GM21367 (cell line): ENCODE data around the gene HAND2.

Experiments
- ATAC-seq: cut with Tn5 transposase; IDR thresholded peaks from one replicate; pipeline ENCODE4 v1.9.1; 2021; ENCODE audit not compliant: unreplicated experiment

HAND2 gene

DNA sequence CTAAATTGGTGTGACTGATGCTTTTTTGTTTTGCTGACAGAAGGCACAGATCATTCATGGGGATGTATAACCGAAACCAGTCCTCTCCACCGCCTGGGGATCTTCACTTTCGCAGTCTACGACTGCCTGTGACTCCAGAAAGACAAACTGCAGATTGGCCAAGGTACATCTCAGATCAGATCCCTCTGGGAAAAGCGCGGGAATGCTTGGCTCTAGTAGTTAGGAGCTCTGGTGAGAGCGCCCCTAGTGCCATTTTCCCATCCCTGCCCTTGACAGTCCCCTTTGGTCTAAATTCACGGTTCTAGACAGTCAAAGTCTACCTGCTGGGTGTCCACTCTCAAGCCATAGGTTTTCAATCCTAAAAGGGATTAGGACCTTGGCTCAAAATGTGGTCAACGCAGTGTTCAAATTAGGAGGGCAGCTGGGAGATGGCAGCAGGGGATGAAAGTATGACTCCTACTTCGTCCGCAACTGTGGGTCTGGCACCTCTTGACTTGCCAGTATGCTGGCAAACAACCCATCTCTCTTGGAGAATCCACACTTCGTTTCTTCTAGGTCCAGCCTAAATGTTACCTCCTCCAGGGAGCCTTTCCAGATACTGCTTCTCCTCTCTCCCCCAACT, 6.9 kb upstream of the HAND2 start:
- ATAC-seq, result no peak

DNA sequence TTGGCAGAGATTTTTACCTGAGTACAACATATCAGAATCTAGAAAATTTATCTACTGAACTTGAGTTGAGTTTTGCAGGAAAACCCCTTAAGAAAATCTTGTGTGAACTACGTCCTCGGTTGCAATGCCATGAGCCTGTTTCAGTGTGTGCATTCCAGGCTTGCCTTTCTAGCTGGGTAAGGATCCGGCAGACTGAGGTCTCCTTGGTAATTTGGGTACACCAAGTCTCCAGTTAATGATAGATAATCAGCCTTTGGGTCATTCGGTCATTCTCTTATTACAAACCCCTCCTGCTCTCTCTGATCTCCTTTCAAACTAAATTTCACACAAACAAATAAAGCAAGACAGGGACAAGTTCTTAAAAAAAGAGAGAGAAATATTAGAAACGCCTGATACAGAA, 5.9 kb upstream of the HAND2 start:
- ATAC-seq, result no peak

DNA sequence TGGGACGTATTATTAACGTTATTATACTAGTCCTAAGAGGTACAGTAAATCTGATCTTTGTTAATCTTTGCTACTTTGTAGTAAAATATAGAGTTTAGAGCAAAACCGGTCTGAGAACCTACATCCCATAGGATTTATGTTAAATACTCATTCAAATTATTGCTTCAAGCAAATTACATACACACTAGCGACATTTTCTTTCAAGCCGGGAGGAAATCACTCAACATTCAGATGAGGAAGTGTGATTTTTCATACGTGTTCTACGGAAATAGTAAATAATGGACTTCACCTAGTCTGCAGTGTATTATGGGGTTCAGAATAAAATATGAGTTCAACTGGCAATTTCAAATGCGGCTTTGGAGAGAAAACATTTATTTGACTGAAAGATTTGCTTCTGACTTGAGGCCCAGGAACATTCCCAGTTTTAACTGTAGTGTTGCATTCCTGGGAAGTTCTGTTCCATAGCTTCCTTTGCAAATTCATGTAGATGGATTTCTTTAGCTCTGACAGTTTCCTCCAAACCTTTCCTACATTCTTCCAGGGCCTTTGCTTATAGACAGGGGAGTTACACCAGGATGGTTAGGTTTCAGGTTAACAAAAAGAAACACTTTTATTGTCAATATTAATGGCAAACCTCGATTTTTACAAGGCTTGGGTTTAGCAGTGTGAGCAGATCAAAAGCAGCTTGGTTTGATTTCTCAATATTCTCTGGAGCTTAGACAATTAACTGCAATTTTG, 5.3 kb upstream of the HAND2 start:
- ATAC-seq, result no peak

DNA sequence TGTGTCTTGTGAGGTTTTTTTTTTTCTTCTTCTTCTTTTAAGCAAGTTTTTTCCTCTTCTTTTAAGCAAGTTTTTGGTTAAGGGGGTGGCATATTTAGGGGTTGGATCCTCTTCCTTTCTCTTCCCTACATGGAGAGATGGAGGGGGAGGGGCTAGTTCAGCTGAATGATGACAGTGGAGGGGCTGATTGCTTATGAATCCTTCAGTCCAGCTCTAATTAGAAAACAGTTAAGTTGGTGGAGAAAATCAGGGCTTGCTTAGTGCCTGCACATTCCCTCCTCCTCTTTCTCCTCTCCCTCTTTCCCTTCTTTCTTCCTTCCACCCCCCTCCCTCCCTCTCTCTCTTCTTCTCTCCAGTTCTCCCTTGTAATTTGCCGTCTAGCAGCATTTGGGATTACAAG, 4.4 kb upstream of the HAND2 start:
- ATAC-seq, result no peak

DNA sequence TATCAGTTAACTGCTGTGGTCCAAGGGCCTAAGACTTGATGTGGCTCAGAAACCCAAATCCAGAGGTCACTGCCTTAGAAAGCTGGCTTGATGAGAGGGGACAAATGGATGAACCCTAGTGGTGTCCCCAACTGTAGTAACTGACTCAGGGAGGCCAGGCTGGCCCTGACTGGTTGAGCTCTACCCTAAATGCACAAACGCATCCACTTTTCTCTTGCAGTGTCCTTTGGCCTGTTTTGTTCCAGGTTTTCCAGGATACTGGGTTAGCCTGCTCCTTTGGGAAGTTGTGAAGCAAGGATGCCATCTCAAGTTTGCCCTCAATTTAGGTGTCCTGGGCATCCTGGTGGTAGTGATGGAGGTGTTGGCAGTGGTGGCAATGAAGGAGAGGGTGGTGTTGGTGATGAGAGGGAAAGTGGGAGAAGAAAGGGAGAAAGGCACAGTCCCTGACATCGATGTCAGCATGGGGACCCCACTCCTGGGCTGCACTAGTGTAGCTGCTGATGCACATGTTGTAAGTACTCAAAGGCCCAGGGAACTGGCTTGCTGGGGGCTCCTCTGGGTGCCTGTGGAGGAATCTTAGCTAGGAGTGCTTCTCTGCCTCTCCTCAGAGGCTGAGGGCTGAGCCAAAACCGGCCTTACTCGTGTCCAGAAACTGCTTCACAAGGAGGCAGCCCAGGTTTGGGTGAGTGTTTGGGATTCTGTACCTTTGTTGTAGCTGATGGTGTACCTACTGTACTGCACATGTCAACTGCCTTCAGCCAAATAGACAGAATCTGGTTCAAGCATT, 2.9 kb upstream of the HAND2 start:
- no peak for ATAC-seq

DNA sequence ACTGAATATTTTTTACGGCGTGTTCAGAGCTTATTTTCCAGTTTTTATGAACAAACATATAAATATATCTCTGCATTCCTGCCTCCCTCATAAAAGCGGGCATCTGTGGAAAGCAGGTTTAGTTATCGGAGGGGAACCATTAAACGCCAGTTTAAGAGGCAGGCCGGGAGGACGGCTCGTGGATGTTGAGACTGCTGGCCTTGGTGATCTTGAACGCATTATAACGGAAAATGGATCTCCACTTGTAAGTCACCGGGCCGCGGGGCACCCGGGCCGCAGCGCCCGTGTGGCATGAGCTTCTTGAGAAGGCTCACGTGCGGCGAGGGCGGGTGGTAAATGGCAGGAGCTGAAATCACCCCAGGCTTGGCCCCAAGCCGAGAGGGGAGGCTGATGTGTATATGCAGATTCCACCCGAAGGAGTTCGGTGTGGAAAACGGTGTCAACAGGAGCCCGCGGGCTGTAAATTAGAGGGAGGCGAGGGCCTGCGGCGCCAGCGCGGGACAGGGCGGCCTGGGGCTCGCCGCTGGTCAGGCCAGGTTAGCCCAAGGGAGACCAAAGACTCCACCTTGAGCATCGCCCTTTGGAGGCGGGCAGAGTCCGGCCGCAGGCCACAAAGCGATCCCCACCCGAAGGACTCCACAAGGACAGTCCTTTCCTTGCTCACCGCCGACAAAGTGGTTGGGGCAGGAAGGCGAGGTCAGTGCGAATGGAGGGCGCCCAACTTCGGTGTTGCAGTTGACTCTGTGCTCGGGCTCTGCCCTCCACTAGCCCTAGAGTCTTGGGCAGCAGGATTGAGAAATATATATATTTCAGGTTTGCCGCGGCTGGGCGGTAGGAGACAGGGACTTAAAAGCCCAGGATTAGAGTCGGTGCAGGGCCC, 1.3 kb upstream of the HAND2 start:
- no peak for ATAC-seq

DNA sequence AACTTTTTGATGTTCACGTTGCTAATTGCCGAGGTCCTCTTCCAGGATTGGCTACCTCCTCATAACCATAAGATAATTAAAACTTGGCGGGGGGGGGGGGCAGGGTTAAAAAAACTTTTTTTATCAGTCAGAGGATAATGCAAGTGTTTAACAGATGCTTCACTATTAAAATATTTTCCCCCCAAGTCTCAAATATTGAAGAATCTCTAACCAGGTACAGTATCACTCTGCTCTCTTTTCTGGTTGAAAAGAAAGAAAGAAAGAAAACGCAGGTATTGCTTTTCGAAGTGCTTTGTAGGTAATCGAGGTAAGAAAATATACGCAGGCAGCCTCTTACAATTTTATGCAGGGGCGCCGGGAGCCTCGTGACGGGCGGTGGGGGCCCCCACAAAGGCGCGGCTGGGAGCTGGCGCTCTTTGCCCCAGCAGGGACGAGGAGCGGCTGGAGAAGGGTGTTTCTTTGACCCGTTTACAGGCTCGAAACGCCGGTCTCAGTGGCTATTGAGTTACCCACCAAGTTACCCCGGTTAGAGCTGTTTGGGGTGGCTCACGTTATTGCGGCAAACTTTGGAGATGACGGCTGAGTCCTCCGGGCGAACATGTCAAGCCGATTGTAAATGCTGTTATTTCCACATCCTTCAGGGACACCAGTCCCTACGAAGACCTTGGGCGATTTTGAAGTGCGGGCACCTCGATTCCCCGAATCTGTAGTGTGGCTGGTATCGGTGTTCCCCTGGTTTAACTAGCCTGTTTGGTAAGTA, 477 bp upstream of the HAND2 start:
- ATAC-seq, result no peak

DNA sequence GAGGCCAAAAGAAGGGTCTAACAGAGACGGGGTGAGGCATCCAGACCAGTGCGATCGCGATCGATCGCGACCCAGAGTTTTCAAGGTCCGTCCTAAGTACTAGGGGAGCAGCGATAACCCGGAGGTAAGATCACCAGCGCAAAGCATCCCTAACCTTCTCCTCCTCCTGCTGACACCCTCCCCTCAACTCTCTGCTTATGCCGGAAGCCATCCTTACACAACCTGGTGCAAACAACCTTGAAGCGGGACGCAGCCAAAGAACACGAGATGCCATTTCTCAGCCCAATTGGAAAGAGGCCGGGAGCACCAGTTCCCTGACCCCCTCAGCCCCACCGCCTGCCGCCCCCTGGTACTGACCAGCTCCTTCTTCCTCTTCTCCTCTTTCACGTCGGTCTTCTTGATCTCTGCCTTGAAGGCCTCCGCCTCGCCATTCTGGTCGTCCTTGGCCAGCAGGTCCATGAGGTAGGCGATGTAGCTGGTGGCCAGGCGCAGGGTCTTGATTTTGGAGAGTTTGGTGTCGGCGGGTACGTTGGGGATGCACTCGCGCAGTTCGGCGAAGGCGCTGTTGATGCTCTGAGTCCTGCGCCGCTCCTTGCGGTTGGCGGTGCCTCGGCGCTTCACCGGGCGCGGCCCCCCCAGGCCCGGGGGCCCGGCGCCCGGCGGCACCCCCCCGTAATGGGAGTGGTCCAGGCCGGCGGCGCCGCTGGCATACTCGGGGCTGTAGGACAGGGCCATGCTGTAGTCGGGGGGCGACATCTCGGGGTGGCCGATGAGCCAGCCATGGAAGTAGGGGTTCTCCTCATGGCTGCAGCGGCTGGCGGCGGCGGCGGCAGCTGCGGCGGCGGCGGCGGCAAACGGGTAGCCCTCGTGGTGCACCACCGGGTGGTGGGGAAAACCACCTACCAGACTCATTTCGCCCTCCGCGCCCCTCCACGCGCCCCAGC, 1.4 kb downstream of the HAND2 start:
- no peak for ATAC-seq

DNA sequence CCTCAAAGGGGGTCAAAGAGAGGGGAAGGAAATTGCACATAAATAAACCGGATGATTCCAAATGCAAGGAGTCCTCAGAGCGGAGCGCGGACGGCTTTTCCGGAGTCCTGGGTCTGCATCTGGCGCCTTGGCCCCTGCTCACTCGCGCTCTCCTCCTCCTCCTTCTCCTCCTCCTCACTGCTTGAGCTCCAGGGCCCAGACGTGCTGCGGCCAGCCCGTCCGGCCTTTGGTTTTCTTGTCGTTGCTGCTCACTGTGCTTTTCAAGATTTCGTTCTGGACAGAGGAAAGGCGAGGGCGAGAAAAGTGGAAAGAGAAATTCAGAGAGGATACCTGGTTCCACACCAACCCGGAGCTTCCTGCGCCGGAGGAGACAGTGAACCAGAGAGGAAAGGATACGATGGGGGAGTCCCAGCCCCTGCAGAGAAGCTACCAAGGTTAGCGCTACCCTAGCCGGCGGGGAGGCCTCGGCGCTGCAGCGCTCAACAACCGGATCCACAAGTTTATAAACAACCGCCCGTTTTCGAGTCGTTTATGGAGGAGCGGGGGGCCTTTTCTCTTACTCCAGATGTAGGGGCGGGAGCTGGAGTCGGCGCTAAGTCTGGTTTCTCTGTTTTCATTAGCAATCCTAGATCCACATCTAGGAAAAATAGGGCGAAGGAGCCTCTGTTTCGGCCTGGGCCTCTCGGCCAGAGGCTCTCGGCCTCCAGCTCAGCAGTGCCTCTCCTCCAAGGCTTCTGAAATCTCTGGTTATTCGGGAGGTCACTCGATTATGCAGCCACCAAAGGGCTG, 2.7 kb downstream of the HAND2 start:
- no peak for ATAC-seq

DNA sequence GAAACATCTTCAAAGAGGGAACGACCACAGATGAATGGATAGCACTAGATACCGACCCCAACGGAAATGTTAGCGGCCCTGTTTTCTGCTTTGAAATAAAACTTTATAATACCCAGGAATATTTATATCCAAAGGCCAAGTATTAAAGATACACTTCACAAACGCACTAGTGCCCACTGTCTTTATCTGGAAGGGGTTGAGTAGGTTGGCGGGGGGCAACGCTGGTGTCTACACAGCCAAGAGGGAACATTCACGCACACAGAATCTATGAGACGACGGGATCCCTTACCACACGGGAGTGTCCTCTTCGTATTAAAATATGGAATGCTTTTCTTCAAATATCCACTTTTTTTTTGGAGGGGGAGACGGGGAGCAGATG, 3.3 kb downstream of the HAND2 start:
- ATAC-seq, result no peak

DNA sequence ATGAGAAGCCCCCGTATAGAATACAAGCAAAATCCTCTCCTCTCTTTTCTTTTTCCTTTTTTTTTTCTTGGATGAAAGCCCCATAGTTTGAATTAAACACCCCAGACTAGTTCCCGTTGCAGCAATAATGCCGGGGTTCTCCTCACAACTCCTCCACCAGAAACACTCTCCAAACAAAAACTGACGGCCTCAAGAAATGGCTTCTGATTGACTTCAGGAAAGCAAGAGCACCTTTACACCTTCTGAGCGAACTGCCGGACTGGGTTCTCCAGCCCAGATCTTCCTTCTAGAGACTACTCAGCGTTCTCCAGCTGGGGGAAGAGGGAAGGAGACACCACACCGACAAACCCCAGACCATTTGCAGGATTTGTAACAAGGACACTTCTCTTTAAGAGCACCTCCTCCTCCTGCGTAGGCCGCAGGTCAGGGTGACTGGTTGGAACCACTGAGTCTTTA, 4.0 kb downstream of the HAND2 start:
- ATAC-seq, result no peak

DNA sequence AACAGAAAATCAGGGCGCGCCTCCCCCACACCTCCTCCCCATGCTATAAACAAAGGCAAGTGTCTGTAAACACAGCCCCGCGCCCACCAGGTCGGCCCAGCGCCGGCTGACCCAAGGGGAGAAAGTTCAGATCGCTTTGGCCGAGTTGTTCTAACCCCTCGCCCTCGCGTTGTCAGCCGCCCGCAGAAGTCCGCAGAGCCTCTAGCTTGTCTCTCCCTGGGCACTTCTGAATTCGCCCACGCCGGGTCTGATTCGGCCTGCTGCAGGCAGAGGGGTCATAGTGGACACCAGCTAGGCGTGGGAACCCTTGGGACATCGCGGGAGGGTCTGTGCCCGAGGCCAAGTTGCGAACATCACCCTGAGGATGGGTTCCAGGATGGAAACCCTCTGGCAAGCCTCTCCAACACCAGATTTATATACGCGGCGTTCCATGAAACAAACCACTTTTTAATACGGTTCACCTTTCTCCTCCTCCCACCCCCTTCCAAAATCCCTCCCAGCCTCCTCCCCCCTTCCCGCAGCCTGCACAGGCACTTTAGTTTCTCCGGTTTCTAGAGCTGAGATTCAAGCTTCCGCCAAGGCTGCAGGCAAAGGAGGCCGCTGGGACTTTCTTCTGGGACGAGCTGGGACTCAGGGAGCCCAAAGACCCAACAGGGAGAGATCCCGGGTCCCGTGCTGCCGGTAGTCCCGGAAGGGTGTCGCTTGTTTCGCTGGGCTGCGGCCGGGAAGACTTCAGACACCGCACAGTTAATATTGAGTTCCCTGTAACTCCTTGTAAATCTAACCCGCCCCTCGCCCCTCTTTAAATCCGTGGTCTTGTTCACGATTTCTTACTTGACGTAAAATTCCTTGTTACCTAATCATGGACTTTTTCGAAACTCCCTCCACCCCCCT, 4.7 kb downstream of the HAND2 start:
- ATAC-seq, result no peak

DNA sequence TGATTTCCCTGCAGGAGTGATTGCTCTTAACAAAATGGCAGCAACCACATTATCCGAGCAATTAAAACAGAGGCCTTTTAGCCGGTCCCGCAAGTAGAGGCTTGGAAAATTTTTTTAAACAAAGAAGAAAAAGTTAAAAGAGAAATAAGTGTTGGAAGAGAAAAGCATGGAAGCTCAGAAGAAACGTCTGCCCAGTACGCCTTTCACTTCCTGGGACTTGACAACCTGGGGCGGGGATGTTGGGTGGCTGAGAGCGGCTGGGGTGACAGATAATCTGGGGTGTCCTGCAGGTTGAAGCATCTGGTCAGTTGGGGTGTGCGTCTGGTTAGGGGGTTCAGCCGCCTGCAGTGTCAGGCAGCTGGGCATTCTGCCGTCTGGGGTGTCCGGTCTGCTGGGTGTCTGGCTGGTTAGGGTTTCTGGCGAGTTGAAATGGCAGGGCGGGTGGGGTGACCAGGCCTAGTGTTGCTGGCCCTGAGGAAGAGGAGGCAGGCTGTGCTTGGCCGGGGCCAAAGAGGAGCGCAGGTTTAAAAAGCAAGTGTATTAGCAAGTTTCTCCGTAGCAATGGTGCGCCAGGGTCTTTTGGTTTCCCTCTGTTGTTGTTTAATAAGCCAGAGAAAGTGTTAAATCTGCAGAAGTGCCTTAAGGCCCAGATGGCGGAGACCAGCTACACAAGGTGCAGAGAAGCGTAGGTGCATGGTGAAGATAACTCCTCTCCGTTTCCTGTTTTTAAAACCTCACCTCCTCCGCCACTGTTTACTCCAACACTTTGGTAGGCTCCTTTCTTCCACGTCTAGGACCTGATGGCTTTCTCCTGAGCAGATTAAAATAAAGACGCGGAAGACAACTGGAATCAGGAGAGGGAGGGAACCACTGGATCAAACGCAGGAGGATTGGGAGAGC, 5.6 kb downstream of the HAND2 start:
- no peak for ATAC-seq

DNA sequence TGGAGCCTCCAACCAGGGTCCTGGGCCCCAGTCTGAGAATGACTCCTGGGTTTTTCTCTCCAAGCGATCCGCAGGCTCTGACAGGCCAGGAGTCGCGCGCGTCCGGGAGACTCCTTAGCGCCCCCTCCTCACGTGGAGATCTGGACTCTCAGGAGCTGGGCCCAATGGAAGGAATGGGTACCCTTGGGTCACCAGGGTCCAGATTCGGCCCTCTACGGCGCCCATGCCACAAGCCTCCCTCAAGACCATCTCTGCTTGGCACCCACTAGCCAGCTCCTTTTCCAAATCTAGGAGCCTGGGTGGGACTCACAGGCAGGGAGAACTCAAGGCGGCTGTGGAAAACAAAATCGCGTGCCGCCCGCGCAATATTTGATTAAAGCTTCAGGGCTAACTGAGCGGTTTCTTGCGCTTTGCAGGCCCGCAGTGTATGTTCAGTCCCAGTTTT, 7.1 kb downstream of the HAND2 start:
- no peak for ATAC-seq

DNA sequence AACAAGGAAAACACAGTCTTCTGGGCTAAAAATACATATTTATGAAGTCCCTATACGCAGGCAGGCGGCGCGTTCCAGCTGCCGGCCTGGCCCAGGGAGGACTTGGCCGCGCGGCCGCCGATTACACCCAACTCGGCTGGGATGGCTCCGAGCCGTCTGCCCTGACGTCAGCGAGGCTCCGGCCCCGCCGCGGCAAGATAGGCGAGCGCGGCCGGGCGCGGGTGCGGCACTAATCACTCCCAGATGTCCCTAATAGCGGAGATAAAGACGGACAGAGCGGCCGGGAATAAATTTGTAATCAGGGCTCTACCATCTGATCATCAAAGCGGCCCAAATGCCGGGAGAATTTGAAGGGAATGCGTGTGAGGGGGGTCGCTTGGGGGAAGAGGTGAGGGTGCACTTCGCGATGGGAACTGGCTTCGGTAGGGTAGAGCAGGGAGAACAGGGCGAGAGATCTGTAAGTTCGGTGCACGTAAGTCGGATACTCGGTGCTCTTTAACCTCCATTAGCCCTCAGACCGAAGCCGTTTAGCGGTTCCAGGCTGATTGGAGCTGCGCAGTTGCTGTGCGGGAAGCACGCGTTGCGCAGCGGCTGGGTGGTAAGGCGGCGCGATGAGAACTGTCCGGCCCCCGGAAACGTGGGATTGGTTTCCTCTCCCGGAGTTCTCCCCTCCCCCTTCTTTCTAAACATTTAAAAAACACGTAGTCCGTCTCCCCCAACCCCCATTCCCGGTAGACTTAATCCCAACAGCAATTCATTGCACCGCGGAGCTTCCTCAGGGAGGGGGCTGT, 7.7 kb downstream of the HAND2 start:
- ATAC-seq, result no peak
